ENCODE measurements around the gene MVD.

MVD gene

DNA sequence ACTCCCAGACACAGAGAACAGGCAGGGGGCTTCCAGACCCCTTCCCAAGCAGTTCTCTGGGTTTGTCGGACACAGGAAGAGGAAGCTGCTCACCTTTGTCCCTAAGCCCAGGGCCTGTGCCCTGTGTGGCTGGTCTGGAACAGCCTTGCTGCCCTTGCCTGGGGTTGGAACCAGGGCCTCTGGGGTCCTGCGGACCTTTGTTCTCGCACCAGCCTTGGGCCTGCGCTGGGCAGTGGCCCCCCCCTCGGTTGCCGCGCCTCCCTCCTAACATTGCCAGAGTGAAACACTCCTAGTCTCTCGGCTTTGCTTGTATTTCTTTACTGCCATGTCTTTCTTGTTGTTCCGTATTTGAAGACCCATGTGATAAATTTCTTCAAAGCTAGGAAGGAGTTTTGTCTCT is 33.1 kb downstream of the MVD start:
- in situ Hi-C loops (cut with HindIII; ENCODE audit: low sequenced_read_pairs): loop anchor here (5.0 kb wide), 1 partner anchor 43 kb away; no protein-coding TSS in a partner anchor

DNA sequence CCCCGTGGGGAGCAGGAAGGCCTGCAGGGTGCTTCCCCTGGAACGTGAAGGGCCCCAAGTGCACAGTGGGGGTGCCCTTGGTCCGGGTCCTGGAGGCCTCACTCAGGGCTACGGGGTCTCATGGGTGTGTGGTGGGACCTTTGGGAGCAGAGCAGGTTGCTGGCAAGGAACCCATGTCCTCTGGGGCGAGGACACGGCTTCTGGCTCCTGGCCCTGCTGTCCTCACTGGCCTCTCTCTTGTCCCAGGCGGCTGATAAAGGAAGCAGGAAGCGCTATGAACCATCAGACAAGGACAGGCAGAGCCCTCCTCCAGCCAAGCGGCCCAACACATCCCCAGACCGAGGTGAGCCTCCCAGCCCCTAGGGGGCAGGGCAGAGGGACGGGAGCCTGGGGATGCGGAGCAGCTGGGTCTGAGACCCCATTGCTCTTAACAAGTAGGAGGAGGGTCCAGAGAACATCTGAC is 34.3 kb downstream of the MVD start:
- in situ Hi-C loops (cut with HindIII; ENCODE audit: low sequenced_read_pairs): loop anchor here (5.0 kb wide), 1 partner anchor 41 kb away; no protein-coding TSS in a partner anchor

DNA sequence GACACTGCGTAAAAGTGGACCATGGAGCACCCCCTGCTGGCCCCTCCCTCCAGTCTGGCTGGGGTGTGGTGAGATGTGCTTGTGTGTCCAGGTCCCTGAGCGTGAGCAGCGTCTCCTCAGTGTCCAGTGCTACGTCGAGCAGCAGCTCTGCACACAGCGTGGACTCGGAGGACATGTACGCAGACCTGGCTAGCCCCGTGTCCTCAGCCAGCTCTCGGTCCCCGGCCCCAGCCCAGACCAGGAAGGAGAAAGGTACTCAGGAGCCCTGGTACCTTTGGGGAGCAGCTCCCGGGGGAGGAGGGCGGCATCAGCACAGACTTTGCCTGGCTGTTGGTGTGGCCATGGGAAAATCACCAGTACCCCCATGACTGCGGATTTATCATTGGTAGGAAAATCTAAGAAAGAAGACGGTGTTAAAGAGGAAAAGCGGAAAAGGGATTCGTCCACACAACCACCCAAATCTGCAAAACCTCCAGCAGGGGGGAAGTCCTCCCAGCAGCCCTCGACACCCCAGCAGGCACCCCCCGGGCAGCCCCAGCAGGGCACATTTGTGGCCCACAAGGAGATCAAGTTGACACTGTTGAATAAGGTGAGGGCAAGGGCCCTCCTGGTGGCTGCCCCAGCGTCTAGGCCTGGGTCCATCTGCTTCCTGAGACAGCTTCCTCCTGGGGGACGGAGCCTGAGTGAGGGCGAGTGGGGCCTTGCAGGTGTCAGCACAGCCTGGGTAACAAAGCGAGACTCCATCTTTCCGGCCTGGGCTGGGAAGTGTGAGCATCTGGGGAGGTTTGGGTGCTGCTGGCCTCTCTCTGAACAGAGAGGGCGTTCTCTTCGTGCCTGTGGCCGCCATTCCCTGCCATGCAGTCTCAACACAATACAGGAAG is 35.1 kb downstream of the MVD start:
- in situ Hi-C loops (cut with HindIII; ENCODE audit: low sequenced_read_pairs): loop anchor here (5.0 kb wide), 1 partner anchor 40 kb away; no protein-coding TSS in a partner anchor

- in situ Hi-C loops (cut with HindIII; ENCODE audit: low sequenced_read_pairs): loop anchor here (5.0 kb wide), 1 partner anchor 39 kb away; no protein-coding TSS in a partner anchor
These were observed 36.2 kb downstream of the MVD start for GRCh38 chr16:88626646-88627045.

GRCh38 chr16:88624977-88625576 is 37.8 kb downstream of the MVD start:
- in situ Hi-C loops (cut with HindIII; ENCODE audit: low sequenced_read_pairs): loop anchor here (5.0 kb wide), 1 partner anchor 38 kb away; no protein-coding TSS in a partner anchor

DNA sequence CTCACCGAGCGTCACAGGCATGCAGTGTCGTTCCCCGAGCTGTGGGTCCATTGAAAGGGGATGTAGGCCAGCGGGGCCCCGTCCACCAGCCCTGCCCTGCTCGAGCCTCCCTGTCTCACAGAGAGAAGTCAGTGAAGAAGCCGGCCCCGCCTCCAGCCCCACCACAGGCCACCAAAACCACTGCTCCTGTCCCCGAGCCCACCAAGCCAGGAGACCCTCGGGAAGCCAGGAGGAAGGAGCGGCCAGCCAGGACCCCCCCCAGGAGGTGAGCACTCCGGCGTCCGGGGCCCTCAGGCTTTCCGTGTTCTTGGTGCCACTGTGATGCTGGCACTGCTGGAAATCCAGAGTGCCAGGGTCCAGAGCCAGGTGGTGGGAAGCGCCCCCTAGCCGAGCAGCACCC is 38.4 kb downstream of the MVD start:
- in situ Hi-C loops (cut with HindIII; ENCODE audit: low sequenced_read_pairs): no loop called here

DNA sequence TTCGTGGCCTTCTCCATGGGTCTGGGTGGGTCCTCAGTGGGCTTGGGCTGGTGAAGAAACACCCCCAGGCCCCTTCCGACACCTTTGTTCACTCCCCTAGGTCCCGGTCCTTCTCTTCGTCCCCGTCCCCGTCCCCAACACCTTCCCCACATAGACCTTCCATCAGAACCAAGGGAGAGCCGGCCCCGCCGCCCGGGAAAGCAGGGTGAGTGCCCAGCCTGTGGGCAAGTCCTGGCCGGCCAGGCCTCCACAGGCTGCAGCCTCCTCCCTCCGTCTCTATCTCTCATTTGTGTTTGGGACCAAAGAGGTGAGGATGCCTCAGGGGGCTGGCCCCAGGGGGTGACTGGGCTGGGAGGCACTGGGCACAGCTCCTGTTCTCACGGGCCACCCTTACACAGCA is 39.0 kb downstream of the MVD start:
- in situ Hi-C loops (cut with HindIII; ENCODE audit: low sequenced_read_pairs): no loop called here

DNA sequence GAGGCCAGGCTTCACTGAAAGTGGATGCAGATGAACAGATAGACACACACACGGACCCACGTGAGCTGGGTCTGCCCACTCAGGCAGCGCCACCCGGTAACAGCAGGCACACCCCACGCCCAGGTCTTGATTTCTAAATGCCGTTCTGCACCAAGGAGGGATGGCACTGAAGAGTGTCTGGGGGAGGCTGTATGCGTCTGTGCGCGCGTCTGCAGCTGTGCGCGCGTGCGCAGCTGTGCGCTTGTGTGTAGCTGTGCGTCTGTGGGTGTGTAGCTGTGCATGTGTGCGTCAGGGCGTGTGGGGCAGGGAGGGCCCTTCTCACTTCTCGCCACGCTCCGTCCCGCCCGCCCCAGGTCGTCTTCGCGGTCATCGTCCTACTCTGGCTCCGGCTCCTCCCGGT is 40.0 kb downstream of the MVD start:
- in situ Hi-C loops (cut with HindIII; ENCODE audit: low sequenced_read_pairs): no loop called here

DNA sequence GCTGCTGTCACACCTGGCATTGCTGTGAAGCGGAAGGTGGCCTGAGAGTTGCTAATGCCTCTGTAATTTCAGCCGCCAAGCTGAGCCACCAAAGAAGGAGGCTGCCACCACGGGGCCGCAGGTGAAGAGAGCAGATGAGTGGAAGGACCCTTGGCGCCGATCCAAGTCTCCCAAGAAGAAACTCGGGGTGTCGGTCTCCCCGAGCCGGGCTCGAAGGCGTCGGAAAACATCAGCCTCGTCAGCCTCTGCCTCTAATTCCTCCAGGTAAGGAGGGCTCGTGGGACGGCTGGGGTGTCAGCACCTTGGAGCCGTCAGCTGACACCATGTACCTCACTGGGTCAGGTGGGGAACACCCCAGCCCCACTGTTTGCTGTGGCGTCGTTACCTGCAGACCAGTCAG is 40.8 kb downstream of the MVD start:
- in situ Hi-C loops (cut with HindIII; ENCODE audit: low sequenced_read_pairs): no loop called here

DNA sequence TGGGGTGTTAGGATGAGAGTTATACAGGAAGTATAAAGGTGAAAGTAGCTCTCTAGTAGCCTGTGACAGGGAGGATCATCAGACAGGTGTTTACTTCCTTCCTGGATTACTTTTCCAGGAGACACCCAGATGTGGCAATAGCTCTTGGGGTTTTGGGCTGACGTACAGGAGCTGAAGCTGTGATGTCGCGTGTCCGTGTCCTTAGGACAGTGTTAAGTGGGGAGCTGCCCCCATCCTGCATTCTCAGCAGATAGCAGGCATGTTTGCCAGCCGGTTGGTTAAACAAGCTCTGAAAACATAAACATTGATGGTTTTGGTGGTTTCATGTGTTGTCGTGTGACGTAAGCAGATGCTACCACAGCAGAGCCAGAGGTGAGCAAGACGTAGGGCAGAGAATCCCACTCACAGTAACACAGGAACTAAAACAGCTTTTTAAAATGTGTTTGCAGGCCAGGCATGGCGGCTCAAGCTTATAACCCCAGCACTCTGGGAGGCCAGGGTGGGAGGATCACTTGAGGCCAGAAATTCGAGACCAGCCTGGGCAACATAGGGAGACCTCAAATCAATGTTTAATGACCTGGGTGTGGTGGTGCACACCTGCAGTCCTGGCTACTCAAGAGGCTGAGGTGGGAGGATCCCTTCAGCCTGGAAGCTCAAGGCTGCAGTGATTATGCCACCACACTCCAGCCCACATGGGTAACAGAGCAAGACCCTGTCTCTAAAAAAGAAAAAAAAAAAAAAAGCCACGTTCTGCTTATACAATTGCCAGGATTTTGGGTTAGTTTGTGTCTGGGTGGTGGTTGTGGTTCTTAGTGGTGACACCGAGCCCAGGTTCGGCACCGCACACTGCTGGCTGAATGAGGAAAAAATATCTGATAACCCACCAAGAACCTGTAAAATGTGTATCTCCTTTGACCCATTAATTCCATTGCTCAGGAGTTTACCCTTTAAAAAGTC is 42.8 kb downstream of the MVD start:
- in situ Hi-C loops (cut with HindIII; ENCODE audit: low sequenced_read_pairs): no loop called here

GRCh38 chr16:88618956-88619667 is 43.8 kb downstream of the MVD start:
- in situ Hi-C loops (cut with HindIII; ENCODE audit: low sequenced_read_pairs): no loop called here

DNA sequence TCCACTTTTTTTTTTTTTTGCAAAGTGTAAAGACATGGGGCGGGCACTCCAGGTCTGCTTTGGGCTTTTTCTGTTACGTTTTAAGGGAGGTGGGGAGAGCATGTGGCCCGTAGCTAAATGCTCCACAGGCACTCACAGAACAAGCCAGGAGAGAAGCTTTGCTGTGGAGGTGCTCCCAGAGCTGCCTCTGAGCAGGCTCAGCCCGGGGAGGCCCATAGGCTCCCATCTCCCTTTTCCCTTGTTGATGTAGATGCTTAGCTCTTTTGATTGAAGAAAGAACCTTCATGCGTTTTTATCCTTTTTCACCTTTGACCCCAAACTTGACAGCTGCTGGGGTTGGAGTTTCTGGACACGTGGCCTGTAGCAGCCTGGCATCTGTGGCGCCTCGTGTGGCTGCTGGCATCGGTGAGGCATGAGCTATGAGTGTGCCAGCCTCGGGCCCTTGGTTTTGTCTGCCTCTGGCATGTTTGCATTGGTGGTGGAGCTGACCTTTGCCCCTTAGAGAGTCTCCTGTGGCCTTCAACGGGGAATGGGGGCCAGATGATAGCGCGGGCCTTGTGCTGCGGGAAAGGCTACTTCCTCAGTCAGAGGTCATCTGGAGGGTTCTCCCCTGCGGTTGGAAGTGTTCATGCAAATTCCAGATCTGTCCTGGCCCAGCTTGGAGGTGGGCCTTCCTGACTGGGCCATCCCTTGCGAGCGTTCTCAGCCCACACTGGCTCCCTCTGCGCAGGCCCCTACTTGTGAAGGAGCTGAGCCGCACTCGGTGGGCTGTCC is 44.5 kb downstream of the MVD start:
- in situ Hi-C loops (cut with HindIII; ENCODE audit: low sequenced_read_pairs): no loop called here

- in situ Hi-C loops (cut with HindIII; ENCODE audit: low sequenced_read_pairs): no loop called here
These were observed 45.4 kb downstream of the MVD start for GRCh38 chr16:88617268-88618031.

- in situ Hi-C loops (cut with HindIII; ENCODE audit: low sequenced_read_pairs): no loop called here
These were observed 46.2 kb downstream of the MVD start for GRCh38 chr16:88616736-88617135.

DNA sequence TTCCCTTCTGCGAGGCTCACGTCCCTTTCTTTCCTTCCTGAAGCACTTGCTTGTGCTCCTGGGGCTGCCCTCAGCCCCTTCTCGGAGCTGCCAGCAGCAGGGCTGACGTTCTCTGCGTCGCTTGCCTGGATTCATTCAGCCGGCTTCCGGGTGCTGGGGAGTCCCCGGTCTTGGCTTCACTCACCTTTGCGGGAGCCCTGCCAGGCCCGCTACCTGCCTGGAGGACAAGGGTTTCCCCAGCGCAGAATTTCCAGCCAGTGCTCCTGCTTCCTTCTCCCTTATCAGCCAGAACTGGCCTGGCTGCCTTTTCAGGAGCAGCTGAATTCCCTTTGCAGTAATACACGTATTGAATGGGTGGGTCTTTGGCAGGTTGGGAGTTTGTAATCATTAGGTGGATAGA is 46.6 kb downstream of the MVD start:
- in situ Hi-C loops (cut with HindIII; ENCODE audit: low sequenced_read_pairs): no loop called here

- in situ Hi-C loops (cut with HindIII; ENCODE audit: low sequenced_read_pairs): no loop called here
These were observed 47.9 kb downstream of the MVD start for GRCh38 chr16:88614818-88615580.

DNA sequence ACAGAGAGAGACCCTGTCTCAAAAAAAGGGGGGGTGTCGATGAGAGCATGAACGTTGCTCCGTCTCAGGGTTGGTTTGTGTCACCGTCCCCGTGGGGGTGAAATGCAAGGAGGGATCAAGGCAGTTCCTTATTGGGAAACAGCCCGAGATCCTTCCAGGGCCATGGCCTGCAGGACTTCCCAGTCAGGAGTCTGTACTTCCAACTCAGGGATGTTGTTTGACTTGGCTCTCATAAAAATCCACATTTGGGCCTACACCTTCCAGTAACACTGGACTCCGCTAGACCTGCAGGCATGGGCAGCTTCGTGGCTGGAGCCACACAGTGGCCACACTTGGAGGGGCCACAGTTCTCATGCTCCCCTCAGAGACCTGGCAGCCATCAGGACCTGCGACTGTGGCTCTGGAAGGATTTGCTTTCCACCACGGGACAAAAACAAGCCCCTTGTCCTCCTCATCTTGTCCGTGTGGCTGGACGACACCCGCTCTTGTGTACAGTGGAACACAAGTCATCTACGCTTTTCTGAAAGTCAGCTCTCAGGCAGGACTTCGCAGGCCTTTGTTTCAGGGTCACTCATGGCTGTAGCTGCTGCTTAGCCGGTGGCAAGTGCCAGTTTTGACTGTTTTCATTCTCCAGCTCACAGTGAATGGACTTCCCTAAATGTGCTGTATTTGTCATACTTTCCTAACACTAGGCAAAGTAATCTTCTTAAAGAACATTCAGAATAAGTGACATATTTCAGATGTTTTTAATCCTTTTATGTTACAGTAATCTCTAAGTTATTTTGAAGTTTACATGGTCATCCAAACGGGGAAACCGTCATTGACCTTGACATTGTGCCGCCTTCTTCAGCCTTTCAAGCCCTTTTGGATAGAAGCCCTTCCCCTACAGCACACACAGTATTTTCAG is 48.7 kb downstream of the MVD start:
- in situ Hi-C loops (cut with HindIII; ENCODE audit: low sequenced_read_pairs): no loop called here
